ENCODE results near the gene WNT1.

DNA sequence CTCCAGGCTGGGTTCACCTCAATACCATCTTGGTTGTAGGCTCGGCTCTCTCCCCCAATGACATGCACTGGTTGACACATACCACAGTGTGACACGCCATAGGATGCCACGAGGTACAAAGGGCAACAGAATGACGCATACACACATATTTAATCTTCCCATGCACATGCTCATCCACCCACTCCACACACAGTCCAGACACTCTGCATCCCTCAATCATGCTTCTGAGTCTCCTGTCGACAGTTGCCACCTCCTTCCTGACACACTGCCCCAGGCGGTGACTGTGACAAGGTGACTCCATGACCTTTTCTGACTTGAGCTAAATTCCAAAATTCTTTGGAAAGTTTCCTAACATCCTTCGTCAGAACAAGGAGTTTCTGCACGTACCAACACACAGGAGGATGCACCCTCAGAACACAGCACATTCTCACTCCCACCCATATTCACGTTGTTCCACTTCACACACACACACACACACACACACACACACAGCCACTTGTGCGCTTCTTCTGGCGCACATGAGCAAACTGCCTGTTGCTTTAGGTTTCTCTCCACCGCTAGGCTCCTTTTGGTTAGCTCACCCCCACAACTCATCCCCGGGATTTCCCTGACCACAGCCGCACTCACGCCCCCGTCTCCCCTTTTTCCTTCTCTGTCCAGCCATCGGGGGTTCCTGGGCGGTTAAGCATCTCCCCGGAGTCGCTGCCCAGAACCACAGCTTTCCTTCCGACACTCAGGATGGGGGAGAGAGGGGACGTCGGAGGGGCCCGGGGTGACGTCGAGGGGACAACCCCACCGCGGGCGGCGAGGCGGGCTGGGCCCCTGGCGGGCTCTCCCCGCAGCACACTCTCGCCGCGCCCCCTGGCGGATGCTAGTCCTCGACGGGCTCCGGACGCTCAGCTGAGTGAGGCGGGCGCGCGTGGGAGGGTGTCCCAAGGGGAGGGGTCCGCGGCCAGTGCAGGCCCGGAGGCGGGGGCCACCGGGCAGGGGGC, 536 bp upstream of the WNT1 start:
- TF ChIP-seq POLR2A (IDR thresholded peaks at IDR 0.05; ENCODE audit: low read length) = no peak
- TF ChIP-seq GATA1 (IDR thresholded peaks at IDR 0.05; ENCODE audit: low read depth, low read length) = no peak

Measured in erythroblast (primary cell).